GM23248 (cell line): Measurements from ENCODE around the gene ZC3H7A.

ENCODE experiments used
- EZH2 ChIP-seq: fragments of 200-600 bp; sonication (generic); IDR thresholded peaks from 2 replicates; pipeline ENCODE4 v1.6.1; 2018; ENCODE audit warnings: antibody characterized with exemption, mild to moderate bottlenecking; ENCODE audit not compliant: insufficient read depth, poor library complexity, severe bottlenecking
- EZH2phosphoT487 ChIP-seq: fragments of 200-600 bp; sonication (generic); IDR thresholded peaks from 2 replicates; pipeline ENCODE4 v1.6.1; 2018; ENCODE audit warnings: antibody characterized with exemption, moderate library complexity, mild to moderate bottlenecking, low read depth; ENCODE audit not compliant: insufficient read depth

DNA sequence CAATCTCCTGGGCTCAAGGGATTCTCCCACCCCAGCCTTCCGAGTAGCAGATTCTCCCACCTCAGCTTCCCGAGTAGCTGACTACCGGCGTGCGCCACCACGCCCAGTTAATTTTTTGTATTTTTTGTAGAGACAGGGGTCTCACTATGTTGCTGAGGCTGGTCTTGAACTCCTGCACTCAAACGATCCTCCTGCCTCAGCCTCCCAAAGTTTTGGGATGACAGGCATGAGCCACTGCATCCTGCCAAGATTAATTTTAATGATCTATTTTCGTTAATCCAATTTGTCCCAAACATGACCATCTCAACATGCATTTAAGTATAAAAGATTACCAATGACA lies 1.2 kb downstream of the ZC3H7A start:
- no peak for TF ChIP-seq EZH2
- no peak for TF ChIP-seq EZH2phosphoT487
